Measurements from ENCODE around the gene CAMK4. TPM values are rescaled to one million over a fixed set of nuclear protein-coding genes. Genes with fewer than 3 reads are reported as not detected.

The CAMK4 gene
- total and polyA plus RNA-seq, 2 of the 8 experiments (the other 6 are each of a cell fraction or from before 2014, with no cell fraction given), result 1.8 to 8.3 TPM

DNA sequence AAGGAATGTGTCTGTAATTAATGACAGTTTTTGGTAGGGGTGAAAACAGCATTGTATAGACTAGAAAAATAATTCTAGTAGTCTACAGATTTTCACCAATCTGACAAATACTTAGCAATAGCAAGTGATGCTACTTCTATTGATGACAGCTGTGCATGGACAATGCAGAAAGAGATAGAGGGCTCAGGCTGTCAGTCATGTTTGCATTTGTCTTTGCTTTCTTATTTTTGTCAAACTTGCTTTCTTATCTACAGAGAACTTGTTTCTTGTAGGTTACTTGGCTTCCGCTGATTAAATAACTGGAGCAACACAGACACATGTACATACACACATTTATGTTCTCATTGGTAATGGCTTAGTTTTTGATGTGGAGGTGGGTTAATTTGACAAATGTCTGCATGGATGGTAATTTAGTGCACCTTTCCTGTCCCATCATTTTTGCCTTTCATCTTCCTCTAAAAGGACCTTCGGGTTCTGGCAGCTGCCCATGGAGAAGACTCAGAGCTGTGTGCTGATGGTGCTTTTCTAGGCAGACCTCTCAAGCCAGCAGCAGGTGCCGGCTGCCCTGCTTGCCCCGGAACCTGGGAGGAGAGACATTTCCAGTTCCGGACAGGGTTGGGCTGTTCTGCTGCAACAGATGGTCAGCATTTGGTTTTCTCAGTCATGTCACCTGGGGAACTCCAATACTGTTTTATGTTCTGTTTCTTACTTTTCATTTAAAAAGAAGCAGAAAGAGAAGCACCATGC is 28.8 kb downstream of the CAMK4 start:
- no peaks in the 10 kb centered on the region for H3K23me2 ChIP-seq (ENCODE audit: low read depth, low read length)
- no peak overlapping the region for H2AFZ ChIP-seq (ENCODE audit: low read length)
- 81% methylated on average over 5 of the region's 5 CpGs; no CpG with 5 or more reads in 1 of the 2 experiments for WGBS, 2 experiments (ENCODE audit: extremely low coverage in 1 of 2, insufficient coverage in 1 of 2, insufficient read length in 1 of 2, insufficient replicate concordance in 2 of 2, low coverage in 1 of 2, low lambda C conversion rate in 2 of 2, missing lambda C conversion rate in 1 of 2)
- FAIRE-seq (no peak), DNase-seq (ENCODE audit: low read depth in 1 of 2, low spot score in 2 of 2) (no peak)
- H4K8ac ChIP-seq (ENCODE audit: extremely low read depth, insufficient read depth, low read length), result no peak overlapping the region; the same call in 1 of the 2 replicates
- H3K4ac ChIP-seq (replicated peaks; ENCODE audit: insufficient read length, low read depth, low read length), result no peak overlapping the region
- POLR2A ChIA-PET (ENCODE audit: partially characterized antibody), result no interaction called here
- no peaks in the 10 kb centered on the region; the same call in 1 of the 2 replicates for H3K79me1 ChIP-seq (ENCODE audit: low read depth, low read length)
- TF ChIP-seq POU5F1 (IDR thresholded peaks at IDR 0.05; ENCODE audit: low read depth, low read length) (no peak), RNF2 (IDR thresholded peaks at IDR 0.05; ENCODE audit: borderline replicate concordance, low read depth, low read length, missing control alignments, poor library complexity, severe bottlenecking) (no peak), HDAC2 (IDR thresholded peaks at IDR 0.05; ENCODE audit: borderline replicate concordance in 1 of 2, low read depth in 2 of 2, low read length in 2 of 2) (no peak)
- no peak overlapping the region for H2BK5ac ChIP-seq (ENCODE audit: low read depth, low read length)
- H3K9me3 ChIP-seq (ENCODE audit: insufficient read depth in 2 of 2, low read depth in 1 of 2, low read length in 1 of 2), result no peaks in the 10 kb centered on the region
- H3K4me2 ChIP-seq (ENCODE audit: insufficient read depth in 1 of 2, low read depth in 2 of 2, low read length in 2 of 2), result no peak overlapping the region
- no peak overlapping the region for H3K9ac ChIP-seq (replicated peaks in 1 of 4; ENCODE audit: extremely low read depth in 1 of 4, low read depth in 3 of 4, low read length in 3 of 4)
- H2BK20ac ChIP-seq (ENCODE audit: low read length), result no peak overlapping the region
- no peak overlapping the region for H2AK5ac ChIP-seq (ENCODE audit: low read depth, low read length)
- H3K36me3 ChIP-seq (ENCODE audit: control insufficient read depth in 2 of 4, insufficient read depth in 4 of 4, low read length in 3 of 4), result no peaks in the 10 kb centered on the region
- CTCF ChIA-PET (ENCODE audit: partially characterized antibody), result interaction anchor here (0.6 to 3.8 kb wide), 5 partner anchors 15 to 43 kb away, joined by 3 to 15 read pairs (median 3); no protein-coding TSS in a partner anchor
- H4K91ac ChIP-seq (replicated peaks; ENCODE audit: insufficient read length, low read length), result no peak overlapping the region
- no peaks in the 10 kb centered on the region for H4K20me1 ChIP-seq (replicated peaks in 1 of 2; ENCODE audit: control insufficient read depth in 1 of 2, insufficient read depth in 2 of 2, low read length in 2 of 2)
- no peaks in the 10 kb centered on the region for H3K79me2 ChIP-seq (ENCODE audit: control insufficient read depth in 1 of 2, insufficient read depth in 2 of 2, low read length in 2 of 2)
- H2BK12ac ChIP-seq (ENCODE audit: low read depth, low read length), result no peak overlapping the region
- H3K27ac ChIP-seq (ENCODE audit: low read depth, low read length), result no peak overlapping the region
- no peak overlapping the region for H2BK120ac ChIP-seq (replicated peaks; ENCODE audit: low read depth, low read length)
- H2BK15ac ChIP-seq (ENCODE audit: low read length), result no peak overlapping the region
- H3K18ac ChIP-seq (ENCODE audit: extremely low read depth, low read length), result no peak overlapping the region
- no peaks in the 10 kb centered on the region for H3K4me1 ChIP-seq (replicated peaks in 1 of 4; ENCODE audit: control insufficient read depth in 3 of 4, insufficient read depth in 4 of 4, low read length in 3 of 4)
- no peak overlapping the region for H3K23ac ChIP-seq (ENCODE audit: insufficient read length)
- H3K27me3 ChIP-seq (replicated peaks in 1 of 4; ENCODE audit: control insufficient read depth in 3 of 4, extremely low read depth in 1 of 4, insufficient read depth in 3 of 4, low read length in 3 of 4), result no peaks in the 10 kb centered on the region
- H3K14ac ChIP-seq (ENCODE audit: insufficient read length), result no peak overlapping the region
- H4K5ac ChIP-seq (ENCODE audit: insufficient read length, low read depth, low read length), result no peak overlapping the region
- H3K4me3 ChIP-seq (ENCODE audit: extremely low read depth in 1 of 4, insufficient read depth in 2 of 4, low read depth in 3 of 4, low read length in 4 of 4), result no peak overlapping the region
- no peak overlapping the region for H3K56ac ChIP-seq (replicated peaks; ENCODE audit: insufficient read length, low read depth, low read length)

All from H1 (cell line).